HFFc6 (cell line): ENCODE results near the gene OTUB2. TPM values are rescaled to one million over a fixed set of nuclear protein-coding genes. Genes with fewer than 3 reads are reported as not detected.

Source experiments
- DNase-seq: peaks from one replicate; pipeline ENCODE4 v3.0.0-alpha.2; 2018
- H3K27ac Mint-ChIP-seq: 2 replicates; pipeline ENCODE4 v1.8.0; 2020; ENCODE audit warnings: mild to moderate bottlenecking, mixed read lengths
- H3K27me3 Mint-ChIP-seq: 2 replicates; pipeline ENCODE4 v1.8.0; 2021; ENCODE audit warnings: mild to moderate bottlenecking, moderate library complexity, mixed read lengths; ENCODE audit not compliant: insufficient read depth
- H3K36me3 Mint-ChIP-seq: 2 replicates; pipeline ENCODE4 v1.8.0; 2021; ENCODE audit warnings: low read depth, mixed read lengths
- H3K4me1 Mint-ChIP-seq: 2 replicates; pipeline ENCODE4 v1.8.0; 2020; ENCODE audit warnings: low read depth, mixed read lengths
- H3K4me3 Mint-ChIP-seq: 2 replicates; pipeline ENCODE4 v1.8.0; 2020; ENCODE audit warnings: mild to moderate bottlenecking, moderate library complexity, mixed read lengths
- H3K9me3 Mint-ChIP-seq: 2 replicates; pipeline ENCODE4 v1.8.0; 2020; ENCODE audit warnings: mild to moderate bottlenecking, mixed read lengths
- CTCF ChIP-seq: fragments of 200-600 bp; sonication (generic); IDR thresholded peaks from 2 replicates; pipeline ENCODE4 v1.5.0; 2021; ENCODE audit warnings: antibody characterized with exemption, mild to moderate bottlenecking
- total RNA-seq, 6 experiments: library from RNA; stranded (reverse); fragmentation: NEBNext Ultra II Directional; extraction: Animal tissue kit (Norgen Biotek cat#: 25700); gene quantifications; 2 replicates in 1 of 6; 3 replicates in 5 of 6; pipeline ENCODE4 v1.2.3, GENCODE V29; 2021

Gene OTUB2
- total RNA-seq, 6 experiments from 2014 or later: 0.77 to 1.8 (median 1.2) TPM

DNA sequence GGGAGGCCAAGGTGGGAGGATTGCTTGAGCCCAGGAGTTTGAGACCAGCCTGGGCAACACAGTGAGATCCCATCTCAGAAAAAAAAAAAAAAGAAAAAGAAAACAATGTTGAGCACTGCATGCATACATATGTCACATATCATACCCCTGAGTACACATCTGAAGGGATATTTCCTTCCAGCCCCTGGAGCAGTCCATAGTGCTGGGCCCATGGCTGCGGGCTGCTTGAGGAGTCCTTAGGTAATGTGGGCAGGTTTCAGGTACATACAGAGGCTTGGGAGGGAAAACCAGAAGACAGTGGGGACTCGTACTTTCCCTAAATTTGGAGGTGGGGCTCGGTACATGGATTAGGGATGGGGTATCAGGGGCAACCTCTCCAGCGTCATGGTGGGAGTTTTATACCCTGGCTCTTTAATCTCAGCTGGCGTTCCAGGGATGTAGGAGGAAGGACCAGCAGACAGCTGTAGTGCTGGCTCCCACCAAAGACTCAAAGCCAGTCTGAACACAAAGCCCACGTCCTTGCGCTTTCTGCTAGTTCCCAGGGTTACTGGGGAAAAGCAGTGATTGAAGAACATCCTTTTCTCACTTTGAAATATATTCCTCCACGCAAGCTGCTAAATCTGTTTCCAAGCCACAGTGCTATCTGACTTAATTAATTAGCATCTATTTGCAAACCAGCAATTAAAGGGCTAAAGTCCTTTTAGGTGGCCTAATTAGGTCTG, 5.2 kb downstream of the OTUB2 start:
- H3K27ac Mint-ChIP-seq: no peak overlapping the region
- no peaks in the 10 kb centered on the region; the same call in 1 of the 2 replicates for H3K4me1 Mint-ChIP-seq
- no peak for TF ChIP-seq CTCF
- H3K27me3 Mint-ChIP-seq: no peaks in the 10 kb centered on the region; the same call in 1 of the 2 replicates
- no peaks in the 10 kb centered on the region for H3K36me3 Mint-ChIP-seq
- DNase-seq: no peak
- no peaks in the 10 kb centered on the region for H3K9me3 Mint-ChIP-seq
- no peak overlapping the region for H3K4me3 Mint-ChIP-seq

DNA sequence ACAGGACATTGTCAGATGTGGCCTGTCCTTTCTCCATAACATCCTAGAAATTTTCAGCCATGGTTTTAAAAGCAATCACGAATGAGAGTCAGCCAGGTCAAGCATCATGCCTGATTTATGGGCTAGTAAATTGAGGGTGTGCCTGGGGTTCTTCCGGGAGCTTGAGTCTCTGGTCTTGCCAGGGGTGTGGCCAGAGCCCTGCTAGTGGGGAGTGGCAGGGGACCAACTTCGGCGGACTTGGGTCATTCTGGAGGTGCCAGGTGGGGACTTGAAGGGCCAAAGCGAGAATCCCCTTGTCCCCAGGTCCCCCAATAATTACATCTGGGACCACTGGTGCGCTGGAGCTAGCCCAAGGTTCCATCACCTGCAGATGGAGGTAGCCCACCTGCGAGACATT, 5.7 kb downstream of the OTUB2 start:
- Mint-ChIP-seq H3K4me1 (peaks cover 5% of the 10 kb centered on the region), H3K36me3 (no peaks in the 10 kb centered on the region), H3K27ac (no peak overlapping the region), H3K9me3 (no peaks in the 10 kb centered on the region), H3K27me3 (no peaks in the 10 kb centered on the region; the same call in 1 of the 2 replicates), H3K4me3 (no peak overlapping the region)
- no peak for TF ChIP-seq CTCF
- no peak for DNase-seq

DNA sequence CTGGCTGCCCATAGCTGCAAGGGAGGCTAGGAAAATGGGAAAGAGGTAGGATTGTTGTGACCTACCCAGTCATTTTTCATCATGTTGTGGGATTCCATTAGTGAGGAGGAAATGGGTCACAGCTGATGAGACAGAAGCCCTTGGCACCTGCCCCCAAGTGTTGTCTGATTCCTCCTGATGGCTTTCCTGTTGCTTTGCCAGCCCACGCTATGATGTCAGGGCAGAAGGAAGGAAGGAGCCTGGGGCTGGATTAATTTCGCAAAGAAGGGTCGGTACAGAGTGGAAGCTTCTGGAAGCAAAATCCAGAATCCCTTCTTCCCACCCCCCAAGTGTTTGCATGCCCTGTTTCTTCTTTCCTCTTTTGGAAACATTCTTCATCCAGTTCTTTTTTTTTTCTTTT, 8.7 kb downstream of the OTUB2 start:
- H3K36me3 Mint-ChIP-seq: no peaks in the 10 kb centered on the region
- no peak for TF ChIP-seq CTCF
- H3K9me3 Mint-ChIP-seq: no peaks in the 10 kb centered on the region
- no peak overlapping the region for H3K4me3 Mint-ChIP-seq
- peaks cover 6% of the 10 kb centered on the region for H3K4me1 Mint-ChIP-seq
- H3K27ac Mint-ChIP-seq: no peak overlapping the region
- DNase-seq: no peak
- H3K27me3 Mint-ChIP-seq: no peaks in the 10 kb centered on the region; the same call in 1 of the 2 replicates

DNA sequence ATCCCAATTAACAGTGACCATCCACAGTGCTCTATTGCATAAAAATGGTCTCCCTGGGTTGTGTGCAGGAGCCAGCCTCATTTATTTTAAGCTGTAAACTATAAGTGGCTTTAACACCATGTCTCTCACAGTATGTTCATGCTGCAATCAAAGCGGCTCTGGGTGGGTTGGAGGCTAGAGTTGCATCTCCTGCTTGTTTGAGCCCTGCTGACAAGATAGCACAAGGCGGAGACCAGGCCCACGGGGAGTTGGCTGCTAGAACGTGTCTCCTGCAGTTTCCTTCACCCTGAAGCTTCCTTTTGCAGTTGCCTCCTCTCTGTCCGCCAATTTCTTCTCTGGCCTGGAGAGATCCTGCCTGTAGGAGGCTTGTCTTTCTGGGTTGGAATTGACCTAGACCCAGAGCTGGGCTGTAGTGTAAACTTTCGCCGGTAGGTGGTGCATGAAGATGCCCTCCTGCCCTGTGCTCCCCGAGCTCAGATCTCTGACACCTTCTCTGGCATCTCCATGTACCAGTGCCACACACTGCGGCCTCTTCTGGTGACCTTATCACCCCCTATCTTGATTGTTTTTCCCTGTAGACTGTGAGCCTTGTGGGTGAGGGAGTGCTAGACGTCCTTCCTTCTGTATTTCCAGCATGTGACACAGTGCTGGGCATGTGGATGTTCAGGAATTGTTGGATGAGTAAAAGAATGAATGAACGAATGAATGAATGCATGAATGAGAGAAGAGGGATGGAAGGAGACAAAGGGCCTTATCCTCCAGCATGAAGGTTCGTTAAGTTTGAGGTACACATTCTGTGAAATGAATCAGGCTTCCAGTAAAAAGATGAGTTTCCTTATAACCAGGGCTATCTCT, 10.4 kb downstream of the OTUB2 start:
- peak; percentile 80 for DNase-seq
- H3K27me3 Mint-ChIP-seq: peaks cover 4% of the 10 kb centered on the region; the same call in 1 of the 2 replicates
- TF ChIP-seq CTCF: peak; percentile 95

DNA sequence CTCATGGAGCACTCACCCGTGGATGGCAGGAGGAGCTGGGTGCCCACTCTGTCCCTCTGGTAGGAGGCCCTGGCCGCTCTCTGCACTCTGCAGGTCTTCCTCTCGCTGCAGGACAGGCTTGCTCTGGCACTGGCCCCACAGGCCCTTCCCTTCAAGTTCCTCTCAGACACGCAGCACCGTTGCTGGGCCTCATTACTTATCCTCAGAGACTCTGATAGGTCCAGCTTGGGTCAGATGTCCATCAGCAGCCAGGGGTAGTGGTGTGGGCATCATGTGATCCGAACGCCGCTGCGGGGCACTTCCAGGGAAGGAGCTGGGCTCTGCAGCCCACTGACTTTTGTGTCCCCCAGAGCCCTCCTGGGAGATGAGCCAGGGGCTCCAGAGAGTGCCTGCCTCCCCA, 11.8 kb downstream of the OTUB2 start:
- Mint-ChIP-seq H3K36me3 (no peaks in the 10 kb centered on the region), H3K27me3 (peaks cover 4% of the 10 kb centered on the region; the same call in 1 of the 2 replicates), H3K9me3 (no peaks in the 10 kb centered on the region)

More for the DNA sequence above, 10.4 kb downstream of the OTUB2 start:
- Mint-ChIP-seq H3K27ac (no peak overlapping the region), H3K36me3 (no peaks in the 10 kb centered on the region), H3K4me1 (peaks cover 16% of the 10 kb centered on the region), H3K4me3 (no peak overlapping the region), H3K9me3 (no peaks in the 10 kb centered on the region)

More for the DNA sequence above, 11.8 kb downstream of the OTUB2 start:
- DNase-seq: no peak
- peaks cover 31% of the 10 kb centered on the region for H3K4me1 Mint-ChIP-seq
- no peak for TF ChIP-seq CTCF
- no peak overlapping the region for H3K27ac Mint-ChIP-seq
- H3K4me3 Mint-ChIP-seq: no peak overlapping the region
